ENCODE results near the gene GGNBP2.

GGNBP2 gene

DNA sequence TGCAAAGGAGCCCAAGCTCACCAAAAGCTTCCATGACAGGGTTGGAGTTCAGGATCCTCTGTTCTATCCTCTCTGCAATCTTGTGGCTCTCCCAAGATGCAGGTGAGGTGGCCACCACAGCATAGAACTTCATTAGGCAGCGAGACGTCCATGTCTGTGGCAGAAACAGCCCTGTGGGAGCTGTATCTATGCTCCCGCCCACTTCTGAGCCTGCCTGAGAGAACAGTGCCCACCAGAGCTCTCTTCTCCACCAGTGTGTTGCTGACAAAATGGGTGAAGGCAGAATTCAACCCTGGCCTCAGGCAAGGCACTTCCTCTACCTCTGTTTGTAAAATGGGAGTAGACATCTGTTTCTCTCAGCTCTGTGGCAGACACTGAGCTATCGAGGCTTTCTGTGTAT is 28.9 kb upstream of the GGNBP2 start:
- no peak for DNase-seq

DNA sequence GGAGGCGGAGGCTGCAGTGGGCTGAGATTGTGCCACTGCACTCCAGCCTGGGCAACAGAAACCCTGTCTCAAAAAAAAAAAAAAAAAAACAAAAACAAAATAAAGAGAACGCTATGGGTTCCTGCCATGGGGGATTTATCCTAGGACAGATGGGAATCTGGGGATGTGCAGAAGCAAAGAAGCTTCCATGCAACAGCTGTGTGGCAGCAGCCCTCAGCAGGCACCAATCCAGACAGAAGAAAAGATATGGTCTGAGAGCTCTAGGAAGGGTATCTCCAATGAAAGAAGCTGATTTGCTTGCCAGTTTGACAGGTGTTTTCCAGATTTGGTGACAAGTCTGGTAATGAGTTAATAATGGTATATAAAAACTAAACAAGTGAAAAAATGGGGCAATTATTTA is 21.6 kb upstream of the GGNBP2 start:
- DNase-seq, result no peak

DNA sequence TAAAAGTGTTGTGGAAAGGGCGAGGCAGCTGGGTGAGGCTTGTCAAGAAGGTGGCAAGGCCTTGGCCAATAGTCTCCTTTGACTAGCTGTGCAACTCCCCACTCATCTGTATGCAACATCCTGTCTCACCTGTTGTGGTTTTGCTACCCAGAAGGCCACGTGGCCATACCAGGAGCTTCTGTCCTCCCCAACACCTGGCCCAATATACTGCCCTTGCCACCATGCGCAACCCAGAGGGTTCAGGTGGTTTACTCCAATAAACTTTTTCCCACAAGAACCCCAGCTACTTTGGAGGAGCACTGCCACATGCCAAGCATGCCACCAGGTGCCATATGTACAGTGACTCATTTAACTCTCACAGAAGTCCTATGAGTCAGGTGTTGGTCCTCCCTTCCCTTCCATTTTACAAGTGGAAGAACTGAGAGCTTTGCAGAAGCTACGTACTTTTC is 20.3 kb upstream of the GGNBP2 start:
- no peak for DNase-seq

DNA sequence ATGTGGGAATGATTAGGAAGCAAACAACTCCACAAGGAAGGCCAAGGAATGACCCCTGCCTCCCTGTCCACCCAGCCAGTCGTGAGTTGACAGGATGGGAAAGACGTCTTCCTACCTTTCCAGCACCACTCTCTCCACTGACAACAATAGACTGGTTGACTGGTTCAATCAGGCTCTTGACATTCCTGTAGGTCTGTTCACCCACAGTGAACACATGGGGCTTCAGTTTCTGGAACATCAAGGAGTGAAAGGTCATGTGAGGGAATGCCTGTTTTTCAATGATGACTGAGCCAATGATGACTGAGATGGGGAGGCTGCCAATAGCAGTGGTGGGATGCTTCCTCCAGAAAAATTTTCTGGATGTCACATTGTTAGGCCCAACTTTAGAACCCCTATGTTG is 19.6 kb upstream of the GGNBP2 start:
- DNase-seq, result no peak

DNA sequence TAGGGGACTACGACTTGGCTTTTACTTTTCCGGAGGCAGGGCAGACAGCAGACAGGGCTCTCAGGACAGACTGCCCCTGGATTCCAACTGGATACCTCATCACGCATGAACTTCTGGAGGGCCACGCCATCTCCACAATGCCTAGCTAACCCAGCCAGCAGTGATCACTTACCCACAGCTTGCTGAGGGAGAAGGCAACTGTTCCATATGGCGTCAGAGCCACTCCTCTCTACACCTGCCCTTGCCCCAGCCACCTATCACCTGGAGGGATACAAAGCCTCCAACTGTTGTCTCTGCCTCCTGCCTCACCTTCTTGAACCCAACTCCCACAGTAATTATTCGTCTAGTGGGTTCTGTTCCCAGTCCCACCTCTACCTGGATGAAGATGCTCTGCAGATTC is 18.8 kb upstream of the GGNBP2 start:
- DNase-seq, result no peak

DNA sequence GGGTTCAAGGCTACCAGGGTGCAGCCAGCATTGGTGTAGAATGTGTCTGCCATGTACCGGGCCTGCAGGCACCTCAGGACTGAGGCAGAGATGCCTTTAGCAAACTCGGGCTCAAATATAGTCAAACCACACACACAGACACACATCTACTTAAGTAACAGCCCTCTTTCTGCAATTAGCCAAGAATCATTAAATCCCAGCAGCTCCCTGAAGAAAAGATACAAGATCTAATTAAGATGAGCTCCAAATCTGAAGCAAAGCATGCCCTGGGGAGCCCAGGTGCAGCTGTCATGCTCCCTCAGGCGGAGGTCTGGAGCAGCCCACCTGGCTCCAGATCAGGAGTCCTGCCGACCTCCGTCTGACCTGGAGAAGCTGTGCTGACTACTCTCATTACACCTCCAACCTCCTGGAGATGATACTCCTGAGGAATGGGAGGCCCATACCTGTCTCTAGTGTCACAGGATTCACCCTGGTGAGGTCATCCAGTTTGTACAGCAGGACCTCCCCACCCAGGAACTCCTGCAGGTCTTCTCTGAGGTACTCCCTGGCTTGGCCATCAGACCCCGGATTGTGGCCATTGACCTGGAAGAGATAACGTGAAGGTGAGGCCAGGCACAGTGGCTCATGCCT is 17.0 kb upstream of the GGNBP2 start:
- DNase-seq, result no peak

DNA sequence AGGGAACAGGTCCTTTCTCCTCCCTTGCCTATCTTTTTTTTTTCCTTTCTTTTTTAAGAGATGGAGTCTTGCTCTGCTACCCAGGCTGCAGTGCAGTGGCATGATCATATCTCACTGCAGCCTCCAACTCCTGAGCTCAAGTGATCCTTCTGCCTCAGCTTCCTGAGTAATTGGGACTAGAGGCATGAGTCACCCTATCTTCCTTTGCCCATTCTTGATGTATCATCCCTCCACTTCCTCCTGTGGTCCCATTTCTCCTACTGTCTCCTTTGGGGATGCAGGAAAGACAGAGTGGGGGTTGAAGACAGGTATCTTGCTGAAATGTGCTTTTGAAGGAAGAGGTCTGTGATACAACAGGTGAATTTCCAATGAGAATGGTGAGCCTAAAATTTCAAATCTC is 15.6 kb upstream of the GGNBP2 start:
- no peak for DNase-seq

DNA sequence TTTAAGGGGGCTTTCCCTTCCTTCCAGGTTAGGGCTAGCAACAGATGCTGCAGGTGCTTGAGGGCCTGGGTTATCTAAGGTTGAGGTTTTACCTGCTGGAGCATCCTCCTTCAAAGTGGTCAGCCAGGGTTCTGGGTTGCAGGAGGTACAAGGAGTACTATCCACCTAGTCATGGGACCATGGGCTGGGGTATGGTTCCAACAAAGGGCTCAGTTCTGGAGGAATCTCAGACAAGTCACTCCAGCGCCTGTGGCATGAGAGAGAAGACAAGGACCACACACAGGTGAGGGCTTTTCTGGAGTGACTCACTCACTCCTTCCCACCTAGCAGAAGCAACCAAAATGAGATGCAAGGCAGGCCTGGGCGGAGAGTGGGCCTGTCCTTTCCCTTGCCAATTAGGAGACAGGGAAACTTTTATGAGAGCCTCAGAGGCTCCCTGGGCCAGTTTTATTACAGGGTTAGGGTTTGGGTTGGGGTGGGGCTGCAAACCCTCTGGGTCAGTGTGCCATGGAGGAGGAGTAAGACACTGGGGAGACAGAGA is 12.2 kb upstream of the GGNBP2 start:
- no peak for DNase-seq

DNA sequence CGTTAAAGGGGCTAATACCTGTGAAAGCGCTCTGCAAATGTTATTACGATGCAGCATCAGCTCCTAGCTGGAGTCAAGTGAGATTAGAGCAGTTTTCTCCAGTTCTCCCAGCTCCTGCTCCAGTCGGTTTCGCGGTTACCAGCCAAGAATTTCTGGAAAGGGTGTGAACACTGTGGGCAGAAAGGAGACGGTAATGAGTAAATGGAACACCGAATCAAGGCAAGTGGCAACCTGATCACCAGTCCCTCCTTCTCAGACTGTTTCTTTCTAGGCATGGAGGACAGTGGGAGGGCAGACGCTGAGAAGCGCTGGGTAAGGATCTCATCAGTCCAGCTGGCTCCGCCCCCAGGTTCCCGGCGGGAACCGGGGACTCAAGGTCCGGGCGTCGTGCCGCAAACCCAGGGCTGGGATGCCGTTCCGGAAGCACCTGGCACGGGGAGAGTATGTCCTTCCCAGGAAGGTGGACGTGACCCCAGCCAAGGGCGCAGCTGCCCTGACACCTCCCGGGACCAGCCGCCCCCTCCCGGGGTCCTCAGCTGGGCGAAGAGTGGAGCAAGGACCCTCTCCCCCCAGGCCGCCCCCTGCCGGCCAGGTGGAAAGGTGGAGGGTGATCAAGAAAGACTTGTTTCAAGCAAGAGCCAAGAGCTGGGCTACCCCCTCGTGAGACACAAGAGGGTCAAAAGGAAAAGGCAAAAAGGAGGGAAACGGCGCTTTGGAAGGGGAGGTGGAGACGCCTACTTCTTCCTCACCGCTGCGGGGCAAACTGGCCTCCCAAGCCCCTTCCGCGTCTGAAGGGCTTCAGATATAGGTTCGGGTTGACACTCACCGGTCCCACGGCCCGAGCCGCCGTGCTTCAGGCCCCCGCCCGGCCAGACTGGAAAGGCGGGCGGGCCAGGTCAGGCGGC is 10.5 kb upstream of the GGNBP2 start:
- peak; percentile 78 to 89 for DNase-seq

DNA sequence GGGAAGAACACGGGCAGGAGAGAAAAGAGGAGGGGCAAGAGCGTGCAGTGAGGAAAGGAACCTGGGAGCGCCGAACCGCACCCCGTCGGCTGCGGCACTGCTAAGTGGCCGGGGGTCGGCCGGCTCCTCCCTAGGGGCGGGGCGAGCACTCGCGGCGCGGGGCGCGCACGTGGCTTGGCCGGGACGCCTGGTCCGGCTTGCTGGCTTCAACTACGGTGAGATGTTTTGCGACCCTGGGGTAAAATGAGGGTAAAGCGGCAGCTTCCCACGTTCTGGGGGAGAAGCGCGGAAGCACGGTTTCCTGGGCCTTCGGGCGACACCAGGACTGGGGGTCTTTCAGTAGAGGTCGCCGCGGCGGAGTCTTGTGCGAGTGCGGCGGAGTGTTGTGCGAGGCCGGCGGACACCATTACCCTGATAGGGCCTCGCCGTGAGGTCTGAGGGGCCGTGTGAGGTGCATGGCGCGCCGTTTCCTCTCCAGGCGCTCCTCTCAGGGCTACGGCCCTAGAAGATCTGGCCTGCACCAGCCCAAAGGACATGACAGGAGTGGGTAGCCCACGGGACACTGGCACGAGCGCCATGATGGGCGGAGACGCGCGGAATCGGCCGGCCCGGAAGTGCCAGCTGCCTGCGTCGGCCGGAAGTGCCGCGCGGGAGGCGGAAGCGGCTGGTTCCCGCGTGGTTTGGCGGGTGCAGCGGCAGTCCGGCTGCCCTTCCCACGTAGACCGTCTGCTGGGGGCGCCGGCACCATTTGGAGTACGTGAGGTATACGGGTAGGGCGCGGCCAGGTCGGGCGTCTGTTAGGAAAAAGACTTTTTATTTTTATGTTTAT is 9.7 kb upstream of the GGNBP2 start, which contains the start of the genes MYO19 and PIGW:
TSS of gene MYO19 (minus strand) at position 29 of the 829 bp plus-strand sequence. CDS start 2,330 bp downstream, outside the sequence.
TSS of gene PIGW (plus strand) at position 148 of the 829 bp plus-strand sequence. CDS start 2,115 bp downstream, outside the sequence.
- DNase-seq, result peak; percentile 95 to 96

DNA sequence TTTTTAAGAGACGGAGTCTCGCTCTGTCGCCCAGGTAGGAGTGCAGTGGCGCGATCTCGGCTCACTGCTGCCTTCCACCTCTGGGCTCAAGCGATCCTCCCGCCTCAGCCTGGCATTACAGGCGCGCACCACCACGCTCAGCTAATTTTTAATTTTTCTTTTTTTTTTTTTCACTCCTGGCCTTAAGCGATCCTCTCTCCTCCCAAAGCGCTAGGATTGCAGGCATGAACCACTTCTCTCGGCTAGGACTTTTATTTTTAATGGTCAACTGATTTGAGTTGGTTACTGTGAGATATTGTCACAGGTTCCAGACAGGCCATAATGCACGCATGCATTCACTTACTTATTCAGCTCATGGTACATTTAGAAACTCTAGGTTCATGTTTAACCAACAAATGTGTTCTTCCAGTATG is 9.0 kb upstream of the GGNBP2 start:
- no peak for DNase-seq

DNA sequence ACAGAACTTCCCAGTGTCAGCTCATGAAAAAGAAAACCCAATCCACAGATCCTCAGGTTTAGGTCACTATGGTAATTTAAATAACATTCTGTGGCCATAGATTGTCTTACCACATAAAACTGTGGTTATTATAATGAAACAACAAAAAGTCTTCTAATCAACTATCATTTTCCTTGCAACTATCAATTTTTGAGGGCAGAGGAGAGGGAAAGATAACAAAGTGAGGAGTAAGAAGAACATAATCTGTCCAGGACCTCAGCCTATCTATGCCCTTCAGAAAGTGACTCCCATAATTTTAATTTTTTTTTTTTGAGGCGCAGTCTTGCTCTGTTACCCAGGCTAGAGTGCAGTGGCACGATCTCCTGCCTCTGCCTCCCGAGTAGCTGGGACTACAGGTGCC is 4.0 kb upstream of the GGNBP2 start:
- DNase-seq, result no peak

DNA sequence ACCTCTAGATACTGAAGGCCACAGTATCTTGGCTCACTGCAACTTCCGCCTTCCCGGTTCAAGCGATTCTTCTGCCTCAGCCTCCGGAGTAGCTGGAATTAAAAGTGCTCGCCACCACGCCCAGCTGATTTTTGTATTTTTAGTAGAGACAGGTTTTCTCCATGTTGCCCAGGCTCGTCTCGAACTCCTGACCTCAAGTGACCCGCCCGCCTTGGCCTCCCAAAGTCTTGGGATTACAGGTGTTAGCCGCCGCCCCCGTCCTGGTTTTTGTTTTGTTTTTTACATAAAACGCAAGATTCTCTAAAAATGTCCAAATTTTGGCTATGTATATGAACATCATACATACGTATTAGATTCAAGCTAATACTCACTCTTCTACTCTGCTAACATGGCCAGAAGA is 2.0 kb upstream of the GGNBP2 start:
- DNase-seq, result no peak

DNA sequence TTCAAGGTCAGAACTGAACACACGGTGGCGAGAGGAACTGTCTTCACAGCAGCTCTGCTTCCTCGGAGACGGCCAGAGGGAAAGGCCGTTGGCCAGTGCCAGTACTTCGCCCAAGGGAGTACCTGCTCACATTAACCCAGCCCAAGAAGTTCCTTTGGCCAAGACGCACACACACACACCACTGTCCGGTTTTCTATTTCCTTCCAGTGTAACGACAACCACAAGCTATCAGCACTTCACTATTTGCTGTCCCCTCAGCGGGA is 744 bp upstream of the GGNBP2 start:
- peak in 1 of 2 experiments; percentile 62 for DNase-seq

DNA sequence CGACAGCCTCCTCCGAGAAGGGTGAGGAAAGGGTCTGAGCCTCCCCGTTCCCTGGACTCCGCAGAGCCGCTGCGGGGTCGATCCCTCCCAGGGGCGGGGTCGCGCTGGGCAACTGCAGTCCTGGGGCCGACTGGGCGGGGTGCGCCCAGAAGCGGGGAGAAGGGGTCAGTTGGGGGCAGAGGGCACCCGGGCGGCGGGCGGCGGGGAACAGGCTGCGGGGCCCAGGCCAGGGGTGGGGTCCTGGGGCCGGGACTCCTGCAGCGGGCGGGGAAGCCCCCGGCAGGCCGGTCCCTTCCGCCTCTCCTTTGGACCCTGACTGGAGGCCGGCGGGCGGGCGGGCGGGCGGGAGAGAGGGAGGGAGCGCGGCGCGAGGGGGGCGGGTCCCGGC is 352 bp downstream of the GGNBP2 start:
- DNase-seq, result no peak

DNA sequence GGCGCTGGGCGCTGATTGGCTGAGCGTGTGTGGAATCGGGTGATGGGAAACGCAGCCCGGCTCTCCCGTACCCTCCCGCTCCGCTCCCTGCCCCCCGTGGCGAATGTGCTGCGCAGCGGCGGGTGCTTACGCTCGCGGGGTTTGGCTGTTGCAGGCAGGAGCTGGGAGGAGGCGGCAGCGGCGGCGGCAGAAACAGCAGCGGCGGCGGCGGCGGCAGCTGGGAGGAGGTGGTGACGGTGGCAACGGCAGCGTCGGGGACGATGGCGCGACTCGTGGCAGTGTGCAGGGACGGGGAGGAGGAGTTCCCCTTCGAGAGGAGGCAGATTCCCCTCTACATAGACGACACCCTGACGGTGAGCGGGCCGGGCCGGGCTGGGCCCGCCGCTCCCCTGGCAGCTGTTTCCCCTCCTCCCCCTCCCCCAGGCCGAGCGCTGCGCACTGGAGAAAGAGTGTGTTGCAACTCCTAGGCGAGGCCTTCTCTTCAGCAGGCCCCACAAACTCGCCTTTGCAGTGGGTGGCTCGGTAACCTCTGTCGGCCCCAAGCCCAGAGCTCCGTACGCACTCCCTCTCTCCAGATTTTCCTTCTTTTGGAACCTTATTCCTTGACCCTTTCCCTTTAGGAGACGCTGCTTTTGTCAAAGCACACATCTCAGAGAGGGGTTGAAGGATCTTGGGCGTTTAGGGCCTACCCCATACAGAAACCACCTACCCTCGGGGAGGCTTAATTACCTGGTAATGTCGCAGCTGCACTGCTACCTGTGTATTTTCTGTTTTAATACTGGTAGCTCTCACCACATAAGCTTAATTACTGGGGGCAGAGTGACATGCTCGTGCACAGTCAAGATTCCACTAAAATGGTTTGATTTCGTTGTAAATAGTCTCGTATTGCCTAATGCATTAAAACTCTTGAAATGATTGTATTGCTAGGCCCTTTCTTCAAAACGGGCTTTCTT is 1.0 kb downstream of the GGNBP2 start:
- peak; percentile 99 for DNase-seq

DNA sequence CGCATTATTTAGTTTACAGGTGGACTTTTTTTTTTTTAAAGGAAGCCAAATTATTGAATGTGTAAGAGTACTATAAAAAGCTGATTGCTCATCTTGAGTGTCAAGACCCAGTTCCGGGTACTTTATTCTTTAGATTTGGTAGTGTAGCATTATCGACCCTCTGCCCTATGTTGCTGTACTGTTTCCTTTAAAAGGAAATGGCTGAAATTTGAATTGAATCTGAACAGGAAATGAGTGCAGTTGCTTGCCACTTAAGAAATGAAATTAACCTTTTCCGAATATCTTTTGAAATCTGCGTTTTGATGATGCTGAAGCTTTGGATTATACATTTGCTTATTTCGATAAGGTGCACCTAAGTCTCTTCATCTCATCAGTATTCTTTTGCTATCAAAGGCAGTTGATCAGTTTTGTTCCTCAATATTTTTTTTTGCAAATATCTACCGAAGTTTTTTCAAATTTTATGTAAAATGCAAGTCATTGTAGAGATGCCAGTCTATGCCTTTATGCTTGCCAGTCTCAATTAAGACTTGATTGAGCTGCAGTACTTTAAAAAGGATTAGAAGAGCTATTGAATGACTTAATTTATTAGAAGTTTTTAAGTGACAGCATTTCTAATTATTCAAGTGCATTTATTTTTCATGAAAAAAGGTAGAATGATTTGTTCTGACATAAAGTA is 1.8 kb downstream of the GGNBP2 start:
- DNase-seq, result peak in 1 of 2 experiments; percentile 25

DNA sequence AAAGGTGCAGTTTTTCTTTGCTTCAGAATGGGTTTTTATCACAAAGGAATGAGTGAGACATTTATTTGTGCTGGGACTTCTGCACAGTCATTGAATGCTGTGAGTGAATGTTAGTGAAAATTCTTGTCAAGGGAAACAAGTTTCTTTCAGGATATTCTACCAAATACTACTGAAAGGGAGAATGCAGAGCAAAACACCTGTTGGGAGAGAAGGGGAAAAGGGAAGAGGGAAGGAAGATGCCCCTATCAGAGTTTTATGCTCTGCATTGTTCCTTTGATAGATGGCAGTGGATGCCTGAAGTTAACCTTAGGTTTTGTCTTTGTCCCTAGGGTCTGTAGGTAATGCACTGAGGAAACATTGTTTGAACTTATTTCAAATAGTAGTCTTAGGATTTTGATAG is 3.1 kb downstream of the GGNBP2 start:
- no peak for DNase-seq

DNA sequence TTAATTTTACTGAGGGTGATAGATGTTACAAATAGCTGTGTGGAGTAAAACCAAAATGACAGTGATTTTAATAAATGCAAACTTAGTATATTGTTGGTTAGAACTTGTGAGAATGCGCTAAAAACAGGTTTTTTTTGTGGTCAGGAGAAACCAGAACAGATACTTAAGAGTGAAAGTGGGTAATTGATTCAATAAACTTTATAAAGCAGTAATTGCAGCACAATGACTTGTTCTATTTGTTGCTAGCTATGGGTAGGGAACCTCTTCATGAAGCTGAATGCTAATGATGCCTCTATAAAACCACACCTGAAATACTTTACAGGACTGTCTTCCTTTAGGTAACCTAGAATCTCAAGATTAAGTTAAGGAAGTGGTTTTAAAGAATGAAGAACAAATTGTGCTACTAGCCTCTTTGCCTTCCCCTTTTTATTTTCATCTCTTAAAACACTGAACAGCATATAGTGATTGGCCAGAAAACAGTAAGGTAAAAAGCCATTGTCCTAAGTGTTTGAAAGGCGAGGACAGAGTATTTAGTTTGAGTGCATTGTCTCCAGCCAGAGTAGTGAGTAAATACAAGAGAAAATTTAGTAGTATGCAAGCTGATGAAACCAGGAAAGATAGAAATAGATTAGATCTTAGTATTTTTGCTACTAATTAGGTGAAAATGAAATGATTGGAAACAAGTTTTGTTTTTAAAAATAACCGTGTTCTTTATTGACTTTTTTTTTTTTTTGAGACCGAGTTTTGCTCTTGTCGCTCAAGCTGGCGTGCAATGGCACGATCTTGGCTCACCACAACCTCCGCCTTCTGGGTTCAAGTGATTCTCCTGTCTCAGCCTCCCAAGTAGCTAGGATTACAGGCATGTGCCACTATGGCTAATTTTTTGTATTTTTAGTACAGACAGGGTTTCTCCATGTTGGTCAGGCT is 6.0 kb downstream of the GGNBP2 start:
- DNase-seq, result no peak

DNA sequence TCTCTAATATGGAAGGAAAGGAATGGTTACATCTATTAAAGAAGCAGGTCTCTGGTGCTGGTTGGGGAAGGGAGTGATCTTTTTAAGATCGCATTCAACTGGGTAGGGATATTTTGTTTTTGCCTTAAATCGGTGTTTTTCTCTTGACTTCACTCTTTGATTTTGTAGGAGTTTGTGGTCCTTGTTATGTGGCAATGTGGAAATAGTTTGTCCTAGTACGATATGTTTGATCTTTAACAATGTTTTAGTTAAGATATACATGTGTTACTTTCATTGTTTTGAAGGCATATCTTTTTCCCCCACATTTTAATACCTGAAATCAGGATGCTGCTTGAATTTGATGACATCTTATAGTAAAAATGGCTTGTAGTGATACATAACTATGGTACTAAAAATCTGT is 8.7 kb downstream of the GGNBP2 start:
- DNase-seq, result no peak
